B cell (primary cell): ENCODE data around the gene TGFBR1.

Source experiments
- CTCF ChIP-seq: fragments of 200-600 bp; IDR thresholded peaks from one replicate; pipeline ENCODE4 v1.8.0; 2022; ENCODE audit warnings: antibody characterized with exemption, mild to moderate bottlenecking
- EZH2 ChIP-seq: IDR thresholded peaks from 2 replicates; pipeline ENCODE4 v1.6.1; 2012; ENCODE audit warnings: borderline replicate concordance, low read depth, mild to moderate bottlenecking, moderate library complexity, low read length; ENCODE audit not compliant: insufficient read depth, poor library complexity, severe bottlenecking

GRCh38 chr9:99155736-99156135 is 50.8 kb downstream of the TGFBR1 start:
- TF ChIP-seq CTCF (no peak), EZH2 (no peak)
